HUDEP-2 (cell line): ENCODE measurements around the gene KNSTRN.

Experiments
- DNase-seq, 76 experiments: peaks; one replicate each; lab custom pipeline; 2025; ENCODE audit not compliant: unreplicated experiment in 76 of 76; lab: John Stamatoyannopoulos, UW

KNSTRN gene

DNA sequence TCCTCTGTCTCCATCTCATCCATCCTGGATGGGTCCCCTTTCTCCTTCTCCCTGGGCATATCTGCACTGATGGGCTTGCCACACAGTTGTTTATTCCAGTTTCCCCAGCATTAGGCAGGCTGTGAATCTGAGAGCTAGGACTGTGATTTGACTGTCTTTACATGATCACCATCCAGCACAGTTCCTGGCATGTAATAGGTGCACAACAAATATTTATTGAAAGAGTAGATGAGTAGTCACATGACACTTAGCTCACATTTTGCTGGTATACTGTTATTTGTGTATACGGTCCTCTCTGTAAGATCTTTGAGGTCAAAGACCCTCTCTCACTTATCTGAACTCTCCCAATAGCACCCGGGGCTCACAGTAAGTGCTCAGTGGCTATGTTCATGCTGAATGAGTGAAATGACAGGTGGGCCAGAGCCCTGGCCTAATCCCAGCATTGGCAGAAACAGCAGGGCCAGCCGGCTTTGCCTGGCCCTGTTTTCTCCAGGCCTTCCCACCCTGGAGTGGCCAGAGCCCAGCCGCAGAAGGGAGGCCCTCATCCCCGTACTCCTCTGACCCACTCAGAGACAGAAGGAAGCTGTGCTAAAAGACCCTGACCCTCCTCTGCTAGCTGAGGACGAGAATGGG is 42.1 kb downstream of the KNSTRN start:
- no peak for DNase-seq

DNA sequence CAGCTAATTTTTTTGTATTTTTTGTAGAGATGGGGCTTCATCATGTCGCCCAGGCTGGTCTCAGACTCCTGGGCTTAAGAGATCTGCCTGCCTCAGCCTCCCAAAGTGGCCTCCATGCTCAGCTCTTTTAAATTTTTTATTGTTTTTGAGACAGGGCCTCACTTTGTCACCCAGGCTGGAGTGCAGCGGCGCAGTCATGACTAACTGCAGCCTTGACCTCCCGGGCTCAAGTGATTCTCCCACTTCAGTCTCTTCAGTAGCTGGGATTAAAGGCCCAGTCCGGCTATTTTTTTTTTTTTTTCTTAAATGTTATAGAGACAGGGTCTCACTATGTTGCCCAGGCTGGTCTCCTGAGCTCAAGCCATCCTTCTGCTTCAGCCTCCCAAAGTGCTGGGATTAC is 43.2 kb downstream of the KNSTRN start:
- no peak for DNase-seq

DNA sequence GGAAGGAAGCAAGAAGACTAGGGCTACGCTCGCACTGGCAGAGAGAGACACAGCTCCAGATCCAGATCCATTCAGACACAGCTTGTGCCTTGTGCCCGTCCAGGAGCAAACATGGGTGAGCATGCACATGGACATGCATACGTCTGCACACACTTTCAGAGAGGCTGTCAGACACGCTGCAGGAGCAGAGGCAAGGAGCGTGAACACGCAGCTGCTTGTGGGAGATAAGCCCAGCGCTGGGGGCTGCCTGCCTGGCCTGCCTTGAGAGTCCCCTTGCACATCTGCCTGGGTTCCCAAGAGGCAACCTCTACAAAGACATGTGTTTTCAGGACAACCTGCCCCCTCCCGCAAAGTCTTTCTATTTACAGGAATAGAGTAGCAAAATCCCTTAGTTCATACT is 44.7 kb downstream of the KNSTRN start:
- peak in 31 of 76 experiments; percentile 11 to 64 (median 42) for DNase-seq

DNA sequence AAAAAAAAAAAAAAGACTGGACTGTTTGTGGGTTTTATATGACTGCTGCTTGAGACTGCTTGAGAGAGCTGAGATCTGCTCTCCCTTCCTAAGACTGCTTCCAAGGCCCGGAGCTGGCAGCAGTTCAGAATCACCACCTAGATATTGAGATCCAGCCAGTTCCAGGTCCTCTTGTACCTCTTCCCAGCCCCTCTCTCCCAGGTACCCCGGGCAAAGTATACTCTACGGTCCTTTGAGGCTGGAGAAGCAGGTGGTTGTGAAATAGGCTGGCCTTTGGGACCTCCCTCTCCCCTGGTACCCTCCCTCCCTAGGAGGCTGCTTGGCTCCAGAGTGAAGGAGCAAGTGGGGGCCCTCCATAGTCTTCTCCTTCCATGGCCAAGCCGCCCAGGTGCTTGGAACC is 45.7 kb downstream of the KNSTRN start:
- no peak for DNase-seq

DNA sequence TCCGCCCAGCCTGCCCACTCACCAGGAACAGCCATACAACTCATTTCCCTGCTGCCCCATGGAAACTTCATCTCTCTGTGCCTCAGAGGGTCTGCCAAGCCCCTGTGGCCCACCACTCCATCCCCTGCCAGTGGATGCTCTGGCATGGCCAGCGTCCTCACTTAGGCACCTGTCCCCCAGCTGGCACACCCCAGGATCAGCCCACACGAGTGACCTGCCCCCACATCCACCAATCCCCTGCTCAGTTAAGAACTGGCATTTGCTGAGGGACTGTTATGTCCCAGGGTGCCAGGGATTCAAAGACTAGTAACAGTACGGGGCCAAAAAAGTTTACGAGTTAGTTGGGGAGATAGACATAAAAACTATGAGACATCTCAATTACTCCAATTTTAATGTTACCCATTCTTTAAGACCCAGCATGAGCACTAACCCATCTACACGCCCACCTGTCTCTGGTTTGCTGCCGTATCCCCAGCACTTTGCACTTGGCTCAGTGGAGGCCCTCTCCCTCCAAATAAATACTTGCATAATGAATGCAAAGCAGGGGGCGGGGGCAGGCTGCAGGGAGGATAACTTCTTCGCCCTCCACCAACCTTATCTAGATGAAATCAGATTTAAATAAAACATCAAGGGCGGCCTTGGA is 46.7 kb downstream of the KNSTRN start:
- no peak for DNase-seq

DNA sequence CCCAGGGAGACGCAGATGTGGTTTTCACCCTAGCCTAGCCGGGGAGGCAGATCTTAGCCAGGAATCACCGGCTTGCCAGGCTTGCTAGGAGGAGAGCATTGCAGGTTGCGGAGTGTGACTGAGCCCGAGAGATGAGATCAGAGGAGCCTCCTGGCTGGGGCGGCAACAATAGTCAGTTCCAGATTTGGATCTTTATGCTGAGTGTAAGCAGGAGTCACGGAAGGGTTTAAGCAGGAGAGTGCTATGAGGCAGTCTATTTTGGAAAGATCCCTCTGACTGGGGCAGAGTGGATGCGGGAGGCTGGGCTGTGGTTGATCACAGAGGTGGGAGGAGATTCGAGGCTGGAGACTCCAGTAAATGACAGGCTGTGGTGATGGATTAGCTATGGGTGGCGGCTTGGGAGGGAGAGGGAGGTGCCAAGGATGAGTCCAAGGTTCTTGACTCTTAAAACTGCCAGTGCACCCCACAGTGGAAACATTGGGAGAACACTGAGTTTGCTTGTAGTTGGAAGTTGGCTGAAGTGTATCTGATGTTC is 47.8 kb downstream of the KNSTRN start:
- DNase-seq = peak in 18 of 76 experiments; percentile 5 to 53 (median 22)

DNA sequence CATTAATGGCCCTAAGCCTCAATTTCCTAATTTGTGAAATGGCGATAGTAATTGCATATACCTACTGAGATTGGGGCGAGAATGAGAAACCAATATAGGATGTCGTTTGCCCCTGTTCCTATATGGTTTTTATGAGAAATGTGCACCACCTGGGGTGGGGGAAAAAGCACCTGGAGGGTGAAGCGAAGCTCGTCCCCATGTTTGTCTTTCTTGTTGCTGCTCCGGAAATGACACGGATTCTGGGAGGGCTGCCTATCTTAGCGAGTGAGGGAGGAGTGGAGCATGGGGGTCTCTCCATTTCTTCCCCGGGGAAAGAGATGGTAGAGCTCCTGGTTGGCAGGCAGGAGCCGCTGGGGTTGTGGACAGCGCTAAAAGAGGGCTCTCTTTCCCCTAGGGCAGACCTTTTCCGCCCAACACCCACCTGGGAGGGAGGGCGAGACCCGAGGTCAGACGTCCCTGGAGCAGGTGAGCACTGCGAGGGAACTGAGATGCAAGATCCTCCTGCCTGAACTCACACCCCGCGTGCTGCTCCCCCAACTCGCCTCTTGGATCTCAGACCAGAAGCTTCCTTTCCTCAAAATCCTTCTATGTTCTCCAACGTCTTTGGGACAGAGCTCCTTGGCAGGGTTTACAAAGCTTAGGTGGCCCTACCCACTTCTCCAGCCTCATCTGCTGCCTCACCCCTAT is 52.6 kb downstream of the KNSTRN start:
- no peak for DNase-seq

DNA sequence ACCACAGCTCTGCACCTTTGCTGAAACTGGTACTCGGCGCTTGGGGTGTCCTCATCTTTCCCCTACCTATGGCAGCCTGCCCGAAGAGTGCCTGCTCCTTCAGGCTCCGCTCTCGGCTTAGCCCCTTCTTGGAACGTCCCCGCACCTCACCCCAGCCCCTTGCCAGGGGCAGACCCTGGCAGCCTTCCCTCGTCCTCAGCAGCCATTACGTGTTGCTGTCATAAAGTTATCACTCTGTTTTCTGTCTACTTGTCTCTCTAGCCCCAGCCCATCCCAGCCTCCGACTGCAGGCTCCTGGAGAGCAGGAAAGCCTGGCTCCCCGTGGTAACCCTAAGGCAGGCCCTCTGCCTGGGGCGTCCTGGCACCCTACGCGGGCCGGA is 53.2 kb downstream of the KNSTRN start:
- no peak for DNase-seq

DNA sequence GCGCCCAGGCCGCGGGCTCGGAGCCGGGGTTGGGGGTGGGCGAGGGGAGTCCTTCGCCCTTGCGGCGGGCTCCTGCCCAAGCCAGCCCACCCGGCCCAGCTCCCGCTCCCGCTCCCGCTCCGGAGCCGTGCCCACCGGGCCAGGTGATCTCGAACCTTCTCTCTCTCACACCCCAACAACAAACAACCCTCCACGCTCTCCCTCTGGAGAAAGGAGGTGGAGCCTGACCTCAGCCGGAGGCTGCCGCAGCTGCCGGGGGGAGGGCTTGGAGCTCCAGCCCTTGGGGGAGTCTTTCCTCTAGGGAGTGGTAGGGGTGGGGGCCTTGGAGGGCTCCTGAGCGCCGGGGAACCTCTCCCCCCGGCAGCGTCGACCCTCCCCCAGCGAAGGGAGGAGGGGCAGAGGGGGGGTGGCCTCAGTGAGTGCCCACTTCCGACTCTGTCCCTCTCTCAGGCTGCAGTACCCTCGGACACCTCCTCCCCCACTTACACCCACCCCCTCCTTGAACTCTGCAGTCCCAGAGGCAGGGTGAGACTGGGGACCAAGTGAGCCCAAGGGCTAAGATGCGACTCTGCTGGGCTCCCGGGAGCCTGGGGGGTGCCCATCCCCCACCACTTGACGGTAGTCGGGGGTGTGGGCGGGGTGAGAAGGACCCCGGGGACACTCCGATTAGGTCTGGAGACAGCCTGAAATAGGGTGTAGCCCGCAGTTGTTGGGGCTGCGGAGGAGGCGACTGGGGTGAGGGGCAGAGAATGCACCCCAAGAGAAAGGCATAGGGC is 53.8 kb downstream of the KNSTRN start:
- peak in 10 of 76 experiments; percentile 6 to 46 (median 16) for DNase-seq

DNA sequence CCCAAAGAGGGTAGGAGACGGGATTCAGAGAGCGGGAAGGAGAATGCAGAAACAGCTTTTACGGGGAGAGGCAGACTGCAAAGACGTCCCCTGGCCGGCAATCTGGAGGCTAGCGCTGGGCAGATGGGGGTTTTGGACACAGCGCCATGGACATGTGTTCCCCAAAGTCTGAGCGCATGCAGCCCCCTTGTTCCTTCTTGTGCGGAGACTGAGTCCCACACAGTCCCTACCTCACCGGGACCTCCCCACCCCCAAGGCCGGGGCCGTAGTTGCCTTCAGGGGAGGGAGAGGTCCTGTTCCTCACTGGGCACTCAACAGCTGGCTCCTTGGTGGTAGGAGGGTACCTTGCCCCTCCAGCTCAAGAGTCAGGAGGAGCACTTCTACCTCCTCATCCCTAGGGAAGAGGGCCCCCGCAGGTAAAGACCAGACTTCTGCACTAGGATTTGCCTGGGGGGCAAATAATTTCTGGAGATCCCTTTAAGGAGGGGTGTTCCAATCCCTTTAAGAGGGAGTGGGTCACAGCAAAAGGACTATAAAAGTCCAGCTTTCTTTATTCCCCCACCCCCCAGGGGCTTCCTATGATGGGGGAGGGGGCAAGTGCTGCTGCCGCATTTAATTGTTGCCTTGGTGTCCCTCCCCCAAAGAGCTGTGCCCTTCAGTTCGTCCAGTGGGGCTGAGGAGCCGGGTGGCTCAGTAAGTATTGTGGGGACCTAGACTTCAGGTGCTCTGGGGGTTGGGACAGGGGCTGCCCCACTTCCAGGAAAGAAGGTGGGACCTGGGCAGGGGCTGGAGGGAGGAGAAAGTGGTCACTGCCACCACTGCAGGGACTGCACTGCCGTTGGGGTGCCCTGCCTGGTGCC is 54.6 kb downstream of the KNSTRN start:
- DNase-seq = peak in 2 of 76 experiments; percentile 18 to 23

DNA sequence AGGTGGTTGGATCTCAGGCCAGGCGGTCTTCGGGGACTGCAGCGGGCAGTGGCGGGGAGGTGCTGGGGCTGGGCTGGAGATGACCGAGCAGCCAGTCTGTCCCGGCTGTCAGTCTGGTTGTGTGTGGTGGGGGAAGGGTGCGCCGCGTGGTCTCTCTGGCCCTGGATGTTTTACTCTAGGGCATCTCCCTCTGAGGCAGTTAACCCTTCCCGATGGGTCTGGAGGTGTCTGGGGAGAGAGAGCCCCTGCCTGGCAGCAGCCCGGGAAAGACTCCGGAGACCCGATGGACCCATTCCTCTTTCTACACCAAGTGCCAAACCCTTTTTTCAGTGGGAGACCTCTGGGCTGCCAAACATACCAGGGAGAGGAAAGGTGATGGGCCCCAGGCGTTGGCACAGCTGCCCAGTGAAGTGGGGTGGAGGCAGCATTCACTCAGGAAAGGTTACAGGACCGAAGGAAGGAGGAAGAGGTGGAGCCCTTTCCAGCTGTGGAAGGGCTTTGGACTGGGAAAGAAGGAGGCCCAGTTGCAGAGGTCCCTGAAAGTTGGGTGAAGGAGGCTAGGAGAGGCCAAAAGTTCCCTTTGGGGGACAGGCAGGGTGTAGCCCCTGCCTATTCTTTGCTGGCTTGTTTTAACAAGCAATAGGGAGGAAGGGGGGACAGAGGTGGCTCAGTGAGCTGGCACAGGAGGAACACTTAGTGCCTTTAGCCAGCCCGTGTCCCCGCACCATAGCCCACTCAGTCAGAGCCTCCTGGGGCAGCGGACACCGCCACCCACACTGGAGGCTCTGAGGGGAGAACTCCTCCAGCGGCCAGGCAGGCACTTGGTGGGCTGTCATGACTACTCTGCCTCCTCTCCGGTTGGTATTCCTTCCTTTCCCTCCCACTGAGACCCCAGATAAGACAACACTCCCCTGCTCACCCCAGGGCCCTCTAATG is 55.5 kb downstream of the KNSTRN start:
- peak in 2 of 76 experiments; percentile 23 to 25 for DNase-seq

DNA sequence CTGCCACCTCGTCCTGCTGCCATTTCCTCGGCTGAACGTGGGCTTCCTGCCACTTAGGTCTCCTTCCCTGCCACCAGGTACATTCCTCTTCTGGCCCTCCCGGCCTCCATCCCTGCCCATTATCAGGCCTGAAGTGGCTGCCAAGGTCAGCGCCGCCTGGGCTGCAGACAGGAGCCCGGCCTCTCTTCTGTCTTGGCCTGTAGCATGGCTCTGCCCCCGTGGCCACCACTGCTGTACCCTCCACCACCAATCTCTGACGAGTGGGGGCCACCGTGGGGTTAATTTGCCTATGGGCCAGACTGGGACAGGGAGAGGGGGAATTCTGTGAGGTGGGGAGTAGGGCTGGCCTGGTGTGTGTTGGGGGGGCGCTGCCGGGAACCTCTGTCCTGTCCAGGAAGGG is 56.2 kb downstream of the KNSTRN start:
- no peak for DNase-seq

DNA sequence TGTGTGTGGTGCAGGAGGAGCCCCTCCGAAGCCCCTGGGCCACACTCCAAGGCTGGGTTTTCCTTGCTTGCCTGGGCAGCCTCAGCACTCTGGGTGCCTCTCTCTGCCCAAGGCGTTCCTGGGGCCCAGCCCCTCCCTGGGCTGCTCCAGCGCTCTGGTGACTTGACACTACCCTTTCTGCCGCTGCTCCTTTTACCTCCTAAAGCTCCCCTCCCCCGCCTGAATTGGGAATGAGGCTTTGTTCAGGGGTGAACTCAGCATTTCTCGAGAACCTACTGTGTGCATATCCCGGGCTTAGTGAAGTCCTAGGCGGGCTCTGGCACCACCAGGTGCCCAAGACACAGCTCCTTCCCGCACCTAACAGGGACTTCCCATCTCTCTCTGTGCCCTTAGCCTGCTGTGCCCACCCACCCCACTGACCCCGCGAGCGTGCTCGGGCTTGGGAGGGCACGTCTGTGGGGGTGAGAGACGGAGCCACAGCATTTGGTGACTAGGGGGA is 57.0 kb downstream of the KNSTRN start:
- peak in 36 of 76 experiments; percentile 14 to 58 (median 30) for DNase-seq

DNA sequence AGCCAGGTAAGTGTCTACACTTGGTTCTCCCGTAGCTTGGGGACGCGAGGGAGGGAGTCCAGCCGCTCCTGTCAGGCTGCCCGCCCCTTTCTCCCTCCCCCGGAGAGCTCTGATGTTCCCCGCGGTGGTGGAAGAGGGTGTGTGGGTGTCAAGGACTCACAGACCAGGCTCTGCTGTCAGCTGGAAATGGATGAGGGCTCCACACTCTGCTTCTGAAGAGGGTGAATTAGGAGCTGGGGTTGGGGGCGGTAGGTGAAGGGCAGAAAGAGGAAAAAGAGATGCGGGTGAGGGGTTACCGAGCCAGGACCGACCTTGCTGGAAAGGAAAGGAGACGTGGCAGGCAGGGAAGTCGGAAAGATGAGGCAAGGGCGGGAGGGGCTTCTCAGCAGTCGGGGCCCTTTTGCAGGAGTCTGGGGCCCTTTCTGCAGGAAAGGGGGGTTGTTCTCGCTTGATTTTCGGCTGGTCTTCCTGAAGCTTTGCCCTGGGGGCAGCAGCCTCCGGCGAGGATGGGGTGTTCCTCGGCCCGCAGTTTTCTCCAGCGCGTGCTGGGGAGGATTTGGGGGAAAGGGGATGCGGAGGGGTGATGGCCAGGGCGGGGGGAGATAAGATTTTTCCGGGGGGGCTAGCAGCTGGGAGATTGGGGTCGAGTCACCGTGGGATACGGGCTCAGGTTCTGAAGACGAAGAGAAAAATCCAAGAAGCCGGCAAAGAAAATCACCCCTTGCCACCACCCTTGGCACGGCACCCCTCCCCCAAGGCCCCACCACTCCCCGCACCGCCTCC is 57.6 kb downstream of the KNSTRN start:
- DNase-seq = peak in 53 of 76 experiments; percentile 9 to 71 (median 43)

DNA sequence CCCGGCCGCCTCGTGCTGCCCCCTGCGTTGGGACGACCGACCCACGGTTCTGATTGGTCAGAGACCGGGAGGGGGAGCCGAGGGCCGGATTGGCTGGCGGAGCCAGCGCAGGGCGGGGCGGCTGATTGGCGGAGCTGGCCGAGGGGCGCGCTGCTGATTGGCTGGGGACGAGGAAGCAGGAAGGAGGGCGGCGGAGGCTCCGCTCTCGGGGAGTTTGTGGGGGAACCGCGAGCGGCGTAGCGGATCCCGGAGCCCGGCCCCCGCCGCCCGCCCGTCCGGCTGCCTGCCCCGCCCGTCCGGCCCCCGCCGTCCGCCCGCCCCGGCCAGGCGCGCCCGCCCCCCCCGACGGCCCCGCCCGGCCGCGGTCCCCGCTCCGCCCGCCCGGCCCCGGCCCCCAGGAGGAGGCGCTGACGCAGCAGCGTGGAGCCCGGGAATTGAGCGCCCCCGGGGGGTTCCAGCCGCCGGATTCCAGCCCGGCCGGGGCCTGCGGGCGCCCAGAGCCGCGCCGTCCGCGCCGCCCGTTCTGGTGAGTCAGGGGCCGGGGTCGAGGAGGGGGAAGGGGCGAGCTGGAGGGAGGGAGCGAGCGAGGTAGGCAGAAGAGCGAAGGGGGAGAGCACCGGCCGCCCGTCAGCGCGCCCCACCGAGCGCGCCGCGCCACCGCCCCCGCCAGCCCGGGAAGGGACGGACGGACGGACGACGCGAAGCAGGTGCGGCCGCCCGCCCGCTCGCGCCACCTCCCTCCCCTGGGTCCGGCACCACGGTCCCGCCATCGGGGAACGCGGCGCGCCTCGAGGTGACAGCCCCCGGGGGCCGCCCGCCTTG is 58.4 kb downstream of the KNSTRN start, which contains the start of gene BAHD1:
BAHD1 (plus strand) TSS at position 211 of the 822 bp plus-strand sequence. CDS start 17,512 bp downstream, outside the sequence.
- peak in 75 of 76 experiments; percentile 56 to 98 (median 93) for DNase-seq

DNA sequence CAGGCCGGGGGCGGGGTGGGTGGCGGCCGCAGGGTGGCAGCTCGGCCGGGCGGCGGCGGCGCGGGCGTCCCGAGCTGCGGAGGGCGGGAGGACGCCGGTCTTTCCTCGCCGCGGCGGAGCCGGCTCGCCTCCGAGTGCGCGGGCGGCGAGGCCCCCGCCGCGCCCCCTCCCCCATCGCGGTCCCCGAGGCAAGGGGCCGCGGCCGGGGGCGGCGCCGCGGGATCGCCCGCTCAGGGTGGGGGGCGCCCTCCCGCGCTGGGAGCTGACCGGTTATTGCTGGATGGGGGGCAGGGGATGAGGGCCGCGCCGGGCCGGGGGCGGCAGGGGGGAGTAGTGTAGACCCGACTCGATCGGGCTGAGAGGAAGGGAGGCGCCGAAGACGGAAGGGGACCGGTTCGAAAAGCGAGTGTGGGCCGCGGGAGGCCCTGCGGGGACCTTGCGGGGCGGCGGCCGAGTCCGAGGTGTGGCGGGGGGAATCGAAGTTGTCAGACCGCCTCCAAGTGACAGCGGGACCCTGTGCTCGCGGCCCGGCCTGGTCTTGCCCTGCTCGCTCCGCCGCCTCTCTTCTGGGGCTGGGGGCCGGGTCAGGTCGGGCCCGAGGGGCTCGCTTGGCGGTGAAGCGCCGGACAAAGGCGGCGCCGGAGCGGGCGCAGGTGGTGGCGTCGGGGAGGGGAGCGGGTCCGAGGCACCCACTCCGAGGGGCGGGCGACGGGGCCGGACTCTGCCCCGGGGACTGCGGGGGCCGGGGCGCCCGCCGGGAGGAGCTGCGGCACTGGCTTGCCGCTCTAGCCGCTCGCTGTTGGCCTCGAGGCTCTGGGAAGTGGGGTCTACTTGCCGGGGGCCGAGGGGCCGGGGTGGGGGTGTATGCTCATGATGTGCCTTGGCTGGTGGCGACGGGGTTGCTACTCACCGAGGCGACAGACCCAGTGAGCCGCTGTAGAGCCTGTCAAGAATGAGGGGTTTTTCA is 59.3 kb downstream of the KNSTRN start:
- peak in 1 of 76 experiments; percentile 27 for DNase-seq
